ENCODE results near the gene MRGPRD. TPM values are rescaled to one million over a fixed set of nuclear protein-coding genes. Genes with fewer than 3 reads are reported as not detected.

The MRGPRD gene
- total and polyA plus RNA-seq, 2 of the 13 experiments (the other 11 are each of a cell fraction or from before 2014, with no cell fraction given): not detected

- no peak for TF ChIP-seq PLSCR1 (CRISPR knock-in tag; IDR thresholded peaks at IDR 0.05; ENCODE audit: borderline replicate concordance)
- peak; percentile 30; the same call in 1 of the 2 replicates for TF ChIP-seq ZNF225 (CRISPR knock-in tag; IDR thresholded peaks at IDR 0.05)
- 0 out of 2 replicates have a peak, but pooled peaks have one; percentile 55 for TF ChIP-seq ZNF598 (CRISPR knock-in tag; IDR thresholded peaks at IDR 0.05; ENCODE audit: borderline replicate concordance)
- TF ChIP-seq TCF7L2 (IDR thresholded peaks at IDR 0.05; ENCODE audit: low read depth, low read length): no peak
- TF ChIP-seq ZNF430 (CRISPR knock-in tag; IDR thresholded peaks at IDR 0.05): no peak
- TF ChIP-seq HNF4G (IDR thresholded peaks at IDR 0.05; ENCODE audit: borderline replicate concordance, low read depth, low read length): peak; percentile 84
- TF ChIP-seq HNF4G (CRISPR knock-in tag; IDR thresholded peaks at IDR 0.05; ENCODE audit: borderline replicate concordance, low read depth): no peak
- no peak for TF ChIP-seq KLF15 (CRISPR knock-in tag; IDR thresholded peaks at IDR 0.05; ENCODE audit: borderline replicate concordance)
- TF ChIP-seq TEAD3 (CRISPR knock-in tag; optimal IDR thresholded peaks at IDR 0.05; ENCODE audit: borderline replicate concordance): peak; percentile 87
- no peak for TF ChIP-seq ATRX (CRISPR knock-in tag; IDR thresholded peaks at IDR 0.05; ENCODE audit: borderline replicate concordance)
- TF ChIP-seq ZNF562 (CRISPR knock-in tag; IDR thresholded peaks at IDR 0.05; ENCODE audit: borderline replicate concordance): no peak
- TF ChIP-seq ZBTB37 (CRISPR knock-in tag; IDR thresholded peaks at IDR 0.05): no peak
These were observed 27.2 kb upstream of the MRGPRD start (continued) for GRCh38 chr11:69007975-69008381.

GRCh38 chr11:69006816-69007215 is 26.0 kb upstream of the MRGPRD start:
- CTCF ChIA-PET (ENCODE audit: low intra/inter-chr PET ratio, low total read pairs): no interaction called here
- TF ChIP-seq TARDBP (CRISPR knock-in tag; IDR thresholded peaks at IDR 0.05) (no peak), TIGD3 (CRISPR knock-in tag; IDR thresholded peaks at IDR 0.05; ENCODE audit: borderline replicate concordance) (no peak), ZNF124 (CRISPR knock-in tag; IDR thresholded peaks at IDR 0.05) (no peak)
- in situ Hi-C loops (cut with HindIII; ENCODE audit: extremely low pct_ligation_motif_present, low pct_unique_long_range_greater_than_20kb): no loop called here
- FAIRE-seq (no peak), ATAC-seq (no peak), DNase-seq (ENCODE audit: low spot score) (no peak)
- H3K9ac ChIP-seq (ENCODE audit: insufficient read depth, low read depth, low read length): no peak overlapping the region
- no peaks in the 10 kb centered on the region for H3K36me3 ChIP-seq (replicated peaks in 1 of 2; ENCODE audit: control insufficient read depth in 1 of 2, insufficient read depth in 2 of 2, low read length in 2 of 2)
- BruUV-seq (replicated peaks): no TSS peak
- no peaks in the 10 kb centered on the region for H3K9me3 ChIP-seq (ENCODE audit: low read length)
- no peak overlapping the region for H3K4me3 ChIP-seq (replicated peaks in 1 of 3; ENCODE audit: insufficient read depth in 1 of 3, low read depth in 2 of 3, low read length in 3 of 3)
- peaks cover 16 to 46% of the 10 kb centered on the region in 2 experiments for H3K27me3 ChIP-seq (ENCODE audit: control insufficient read depth in 1 of 2, insufficient read depth in 2 of 2, low read length in 2 of 2)
- H3K4me1 ChIP-seq (ENCODE audit: insufficient read depth, low read length): peaks cover 33% of the 10 kb centered on the region
- no peak overlapping the region for H2AFZ ChIP-seq (ENCODE audit: low read length)
- intact Hi-C loops (cut with micrococcal nuclease; ENCODE audit: unreplicated experiment): loop anchor here (1.0 kb wide), 1 partner anchor 37 kb away; no protein-coding TSS in a partner anchor
- POLR2A ChIA-PET: no interaction called here
- no peak overlapping the region for H3K27ac ChIP-seq (ENCODE audit: extremely low read length, insufficient read depth, low read length)
- 79% methylated on average over 12 of the region's 12 CpGs for WGBS (ENCODE audit: low lambda C conversion rate)
- no peaks in the 10 kb centered on the region for H3K79me2 ChIP-seq (ENCODE audit: insufficient read depth, low read length)
- H3K4me2 ChIP-seq (ENCODE audit: low read depth, low read length): peak overlapping the region; percentile 68; the same call in 1 of the 2 replicates
- H4K20me1 ChIP-seq (ENCODE audit: insufficient read depth, low read length): no peaks in the 10 kb centered on the region

Measured in HepG2 (cell line).